Heart right ventricle (tissue), 16 donors: ENCODE data around the gene BRD9. TPM values are rescaled to one million over a fixed set of nuclear protein-coding genes. Genes with fewer than 3 reads are reported as not detected.
"Not testable (repeated sequence)": the region's sequence is repeated elsewhere in the genome, so short reads cannot be mapped to it uniquely, and the experiment has no call there.

Experiments
- ATAC-seq, 8 donors: fragments of 200-7000 bp; cut with Tn5 transposase; one replicate each; pipeline ENCODE4 v1.9.1; 2020; ENCODE audit warnings: mild to moderate bottlenecking in 8 of 8, moderate library complexity in 8 of 8, moderate number of reproducible peaks in 1 of 8
- DNase-seq, 2 donors: peaks; one replicate each; pipeline ENCODE4 v3.0.0-alpha.2; 2020
- H3K27ac ChIP-seq, 10 donors: fragments of 200-600 bp; sonication (generic) in 2 of 10; one replicate each; pipeline versions ENCODE4 v1.5.0 to v1.8.0; 2020 to 2022; ENCODE audit warnings: mild to moderate bottlenecking in 3 of 10
- H3K27me3 ChIP-seq, 7 donors: fragments of 200-600 bp; one replicate each; pipeline ENCODE4 v1.8.0; 2021 to 2022; ENCODE audit warnings: mild to moderate bottlenecking in 2 of 7
- H3K36me3 ChIP-seq, 9 donors: fragments of 200-600 bp; sonication (generic) in 1 of 9; one replicate each; pipeline versions ENCODE4 v1.5.0 to v1.8.0; 2020 to 2022; ENCODE audit warnings: mild to moderate bottlenecking in 2 of 9
- H3K4me1 ChIP-seq, 9 donors: fragments of 200-600 bp; sonication (generic) in 1 of 9; one replicate each; pipeline versions ENCODE4 v1.5.0 to v1.8.0; 2020 to 2022; ENCODE audit warnings: mild to moderate bottlenecking in 4 of 9
- H3K4me3 ChIP-seq, 10 donors: fragments of 200-600 bp; sonication (generic) in 2 of 10; one replicate each; pipeline versions ENCODE4 v1.5.0 to v1.8.0; 2020 to 2022; ENCODE audit warnings: mild to moderate bottlenecking in 7 of 10, moderate library complexity in 2 of 10
- H3K9me3 ChIP-seq, 11 donors: fragments of 200-600 bp in 10 of 11; sonication (generic) in 2 of 11; one replicate each; pipeline versions ENCODE4 v1.5.0 to v1.8.0; 2013 to 2022; ENCODE audit warnings: mild to moderate bottlenecking in 2 of 11, control low read depth in 1 of 11, moderate library complexity in 1 of 11
- WGBS, 2 donors: extraction: QIAGEN DNeasy Blood & Tissue Kit; methylation state at CpG; one replicate each; pipeline ENCODE4 v1.1.7; 2013; ENCODE audit warnings: inconsistent platforms in 1 of 2; 5-methylcytosine and 5-hydroxymethylcytosine counted together
- intact Hi-C, 10 donors: fragments of 100-400 bp; cut with DNase I; formaldehyde crosslinking; loops; one replicate each; pipeline versions ENCODE4 v1.11.1 to v1.14.2; 2022
- polyA plus RNA-seq, 2 donors: library from polyadenylated mRNA; stranded (reverse); fragments of 200-250 nt; gene quantifications; one replicate each; pipeline ENCODE4 v1.2.3, GENCODE V29; 2013
- total RNA-seq, 10 donors: library from RNA; stranded (reverse); fragmentation: NEBNext Ultra II Directional in 3 of 10; extraction: Animal tissue kit (Norgen Biotek cat#: 25700) in 3 of 10; gene quantifications; one replicate each; pipeline versions ENCODE4 v1.2.1 to v1.2.4, GENCODE V29; 2021 to 2023
- TF ChIP-seq, protein P1 (sequence below), 9 donors: fragments of 200-600 bp; sonication (generic) in 2 of 9; IDR thresholded peaks; one replicate each; pipeline versions ENCODE4 v1.5.0 to v1.8.0; 2021 to 2022; ENCODE audit warnings: antibody characterized with exemption in 9 of 9, mild to moderate bottlenecking in 5 of 9, moderate library complexity in 1 of 9
- donor health status: Arrhythmogenic right ventricular cardiomyopathy.
- donor health status: ischemic (EF 13 %, LVEDD 7.1; RV severe dilation, severe dysfunction).
- donor health status: healthy with polysubstance abuse.
- donor health status: DM: no; HTN: yes; CAD: no.
- donor health status: DM: no; HTN: no; CAD: no.
- donor health status: ischemic (EF 25% LVEDD 6.9; RV normal size, moderate dysfunction).
- donor health status: ischemic (EF 25% LVEDD 5.7; RV mildly dilated, moderate dysfunction).
- donor health status: healthy.
- donor health status: DM: yes; HTN: yes; CAD: no.
- donor health status: Ischemic cardiomyopathy.
- donor health status: ischemic (EF 35%, LVEDD 5.7; RV mildly dilated, moderate dysfunction).
- donor health status: nonischemic (EF 11% LVEDD 7.7; RV severe dilation, severe dysfunction).
- donor health status: DM: yes; HTN: yes; CAD: no.
- donor health status: PGD.
- donor health status: ischemic (EF 29% LVEDD 5.4; RV normal size, mild dysfunction).
- donor health status: nonischemic (EF 23%, LVEDD 6.1; RV moderate dilation, normal function).

Gene BRD9
- total and polyA plus RNA-seq, 12 donors = 16.7 to 42.6 (median 26.0) TPM

DNA sequence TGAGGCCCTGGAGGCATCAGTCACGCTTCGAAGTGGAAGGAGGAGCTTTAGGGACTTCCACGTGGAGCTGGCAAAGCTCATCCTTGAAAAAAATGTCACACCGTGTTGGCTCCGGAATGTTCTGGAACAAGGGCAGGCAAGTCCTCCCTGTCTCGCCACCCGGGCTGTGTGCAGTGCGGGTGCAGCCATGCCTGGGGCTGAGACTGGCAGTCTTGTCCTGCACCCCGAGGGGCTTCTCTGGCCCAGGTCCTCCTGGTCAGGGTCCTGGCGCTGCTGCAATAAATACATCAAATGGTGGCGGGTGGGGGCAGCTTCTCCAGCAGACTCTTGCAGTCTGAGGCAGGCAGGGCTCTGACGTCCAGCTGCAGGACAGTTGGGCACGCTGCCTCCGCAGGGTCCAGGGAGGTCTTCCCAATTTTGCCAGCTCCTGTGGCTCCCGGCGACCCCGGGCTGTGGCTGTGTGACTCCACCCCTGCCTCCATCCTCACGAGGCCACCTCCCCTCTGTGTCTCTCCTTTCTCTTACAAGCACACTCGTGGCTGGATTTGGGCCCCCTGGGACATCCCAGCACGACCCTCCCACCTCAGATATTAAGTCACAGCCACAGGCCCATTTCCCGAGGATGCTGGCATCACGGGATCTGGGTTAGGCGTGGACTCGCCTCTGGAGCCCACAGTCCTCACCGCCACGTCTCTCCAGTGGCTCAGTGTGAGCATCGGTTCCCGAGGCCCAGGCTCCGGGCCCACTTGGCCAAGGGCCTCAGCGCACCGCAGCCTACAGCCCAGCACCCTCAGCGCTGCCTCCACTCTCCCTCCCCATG, 50.0 kb downstream of the BRD9 start:
- H3K4me1 ChIP-seq, H3K9me3 ChIP-seq, H3K27me3 ChIP-seq, H3K36me3 ChIP-seq, H3K27ac ChIP-seq, DNase-seq, H3K4me3 ChIP-seq: not testable (repeated sequence)
- WGBS, 2 donors = 87 to 91% methylated on average over 27 of the region's 32 CpGs
- intact Hi-C loops = loop anchor here in 5 of 10 donors (5.0 to 10.0 kb wide), 2 partner anchors 85 to 88 kb away; no protein-coding TSS in a partner anchor
- peak in 1 of 8 donors; percentile 21 for ATAC-seq

DNA sequence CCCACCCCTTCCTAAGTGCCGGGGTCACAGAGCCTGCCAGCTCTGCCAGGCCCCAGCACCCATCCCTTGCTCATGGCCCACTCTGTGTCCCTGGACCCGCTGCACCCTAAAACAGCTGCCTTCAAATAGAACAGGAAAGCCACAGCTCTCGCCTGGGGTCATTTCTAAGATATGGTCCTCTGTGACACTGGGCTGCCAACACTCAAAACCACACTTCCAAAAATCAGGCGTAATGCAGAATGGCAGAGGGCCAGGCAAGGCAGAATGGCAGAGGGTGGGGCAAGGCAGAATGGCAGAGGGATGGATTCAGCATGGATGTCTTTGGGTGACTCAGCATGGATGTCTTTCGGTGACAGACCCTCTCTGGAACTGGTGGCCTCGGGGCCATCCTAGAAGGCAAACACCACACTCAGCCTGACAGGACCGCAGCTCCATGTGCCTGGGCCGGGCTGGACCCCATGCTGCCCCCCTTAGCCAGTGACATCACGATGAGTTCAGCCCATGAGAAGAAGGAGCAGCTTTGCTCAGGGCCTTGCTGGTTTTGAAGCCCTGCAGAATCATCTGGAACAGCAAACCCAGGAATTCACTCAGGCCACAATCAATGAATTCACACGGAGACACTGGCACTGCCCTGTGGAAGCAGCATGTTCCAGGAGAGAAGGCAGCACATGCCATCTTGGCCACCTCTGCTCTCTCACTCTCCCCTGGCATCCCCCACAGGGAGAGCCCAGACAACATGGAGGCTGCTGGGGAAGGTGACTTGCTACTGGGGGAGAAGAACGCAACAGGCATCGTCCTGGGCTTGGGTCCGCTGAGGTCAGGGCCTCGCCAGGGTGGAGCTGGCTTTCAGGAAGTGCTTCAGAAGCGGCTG, 50.8 kb downstream of the BRD9 start:
- not testable (repeated sequence) for ATAC-seq, H3K36me3 ChIP-seq, H3K4me1 ChIP-seq, H3K27ac ChIP-seq, H3K27me3 ChIP-seq, DNase-seq, H3K4me3 ChIP-seq, H3K9me3 ChIP-seq
- 91% methylated on average over 14 of the region's 15 CpGs for WGBS, 2 donors
- intact Hi-C loops = loop anchor here in 6 of 10 donors (2.0 to 10.0 kb wide), 3 partner anchors 84 to 95 kb away; no protein-coding TSS in a partner anchor

DNA sequence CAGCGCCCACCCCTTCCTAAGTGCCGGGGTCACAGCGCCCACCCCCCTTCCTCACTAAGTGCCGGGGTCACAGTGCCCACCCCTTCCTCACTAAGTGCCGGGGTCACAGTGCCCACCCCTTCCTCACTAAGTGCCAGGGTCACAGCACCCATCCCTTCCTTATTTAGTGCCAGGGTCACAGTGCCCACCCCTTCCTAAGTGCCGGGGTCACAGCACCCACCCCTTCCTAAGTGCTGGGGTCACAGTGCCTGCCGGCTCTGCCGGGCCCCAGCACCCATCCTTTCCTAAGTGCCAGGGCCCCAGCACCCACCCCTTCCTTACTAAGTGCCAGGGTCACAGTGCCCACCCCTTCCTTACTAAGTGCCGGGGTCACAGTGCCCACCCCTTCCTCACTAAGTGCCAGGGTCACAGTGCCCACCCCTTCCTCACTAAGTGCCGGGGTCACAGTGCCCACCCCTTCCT, 51.6 kb downstream of the BRD9 start:
- not testable (repeated sequence) for H3K4me3 ChIP-seq, H3K27ac ChIP-seq, DNase-seq, H3K9me3 ChIP-seq, H3K36me3 ChIP-seq, H3K4me1 ChIP-seq, ATAC-seq, H3K27me3 ChIP-seq
- intact Hi-C loops = loop anchor here in 6 of 10 donors (2.0 to 10.0 kb wide), 3 partner anchors 84 to 94 kb away; no protein-coding TSS in a partner anchor
- 86 to 95% methylated on average over 9 to 10 of the region's 10 CpGs for WGBS, 2 donors

DNA sequence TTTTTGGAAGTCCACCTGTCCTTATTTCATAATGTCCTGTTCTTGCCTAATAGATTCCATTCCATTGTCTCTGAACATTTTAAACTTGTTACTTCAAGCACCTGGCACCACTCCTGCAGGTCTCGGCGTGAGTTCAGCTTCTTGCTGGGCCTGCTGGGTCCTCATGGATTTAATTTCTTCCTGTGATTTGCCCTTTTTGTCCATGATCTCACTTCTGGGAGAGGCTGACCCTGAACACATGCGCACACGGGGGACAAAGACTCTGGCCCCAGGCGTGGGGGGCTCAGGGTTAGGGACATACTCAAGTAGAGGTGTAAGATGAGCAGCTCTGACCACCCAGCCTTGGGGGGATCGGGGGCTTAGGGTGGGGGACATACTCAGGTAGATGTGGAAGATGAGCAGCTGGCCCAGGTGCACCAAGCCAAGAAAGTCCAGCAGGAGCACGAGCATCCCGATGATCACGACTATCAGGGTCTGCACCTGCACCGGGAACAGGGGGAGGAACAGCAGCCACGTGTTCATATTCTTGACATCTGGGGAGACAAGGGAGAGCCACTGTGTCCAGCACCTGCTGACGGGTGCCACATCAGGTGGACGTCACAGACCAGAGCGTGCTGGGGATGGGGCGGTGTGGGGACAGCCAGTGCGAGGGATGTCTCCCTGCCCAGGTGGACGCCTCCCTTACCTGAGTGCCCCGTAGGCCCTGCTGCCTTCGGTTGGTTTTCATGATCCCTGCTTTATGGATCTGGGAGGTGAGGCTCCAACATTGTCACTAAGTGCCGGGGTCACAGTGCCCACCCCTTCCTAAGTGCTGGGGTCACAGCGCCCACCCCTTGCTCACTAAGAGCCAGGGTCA, 52.3 kb downstream of the BRD9 start:
- H3K4me1 ChIP-seq, H3K9me3 ChIP-seq, H3K36me3 ChIP-seq, H3K27me3 ChIP-seq, H3K27ac ChIP-seq, H3K4me3 ChIP-seq, ATAC-seq: not testable (repeated sequence)
- WGBS, 2 donors = 92 to 94% methylated on average over 21 of the region's 21 CpGs
- intact Hi-C loops = loop anchor here in 6 of 10 donors (2.0 to 10.0 kb wide), 3 partner anchors 83 to 94 kb away; no protein-coding TSS in a partner anchor
- DNase-seq = peak in 1 of 2 donors; percentile 3

DNA sequence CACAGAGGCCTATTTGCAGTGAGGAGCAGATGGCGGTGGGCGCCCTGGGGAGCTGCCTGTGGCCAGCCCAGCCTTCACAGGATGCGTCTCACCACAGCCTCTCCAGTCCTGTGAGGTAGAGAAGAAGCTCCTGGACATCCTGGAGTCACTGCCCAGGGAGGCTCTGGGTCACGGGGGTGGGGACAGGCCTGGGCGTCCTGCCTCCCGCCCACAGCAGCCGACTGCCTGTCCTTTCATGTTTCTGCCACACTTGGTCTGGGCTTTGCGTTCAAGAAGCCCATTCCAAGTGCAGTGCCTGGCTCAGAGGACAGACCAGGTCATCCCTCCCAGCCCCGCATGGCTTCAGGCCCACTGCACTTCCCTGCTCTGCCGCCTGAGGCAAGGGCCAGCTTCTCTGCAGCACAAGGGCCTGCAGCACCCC, 54.2 kb downstream of the BRD9 start:
- H3K27ac ChIP-seq, H3K27me3 ChIP-seq, H3K9me3 ChIP-seq, H3K36me3 ChIP-seq, H3K4me3 ChIP-seq, H3K4me1 ChIP-seq, intact Hi-C loops: not testable (repeated sequence)
- WGBS, 2 donors = 63 to 73% methylated on average over 10 of the region's 10 CpGs
- TF ChIP-seq, protein P1, sequence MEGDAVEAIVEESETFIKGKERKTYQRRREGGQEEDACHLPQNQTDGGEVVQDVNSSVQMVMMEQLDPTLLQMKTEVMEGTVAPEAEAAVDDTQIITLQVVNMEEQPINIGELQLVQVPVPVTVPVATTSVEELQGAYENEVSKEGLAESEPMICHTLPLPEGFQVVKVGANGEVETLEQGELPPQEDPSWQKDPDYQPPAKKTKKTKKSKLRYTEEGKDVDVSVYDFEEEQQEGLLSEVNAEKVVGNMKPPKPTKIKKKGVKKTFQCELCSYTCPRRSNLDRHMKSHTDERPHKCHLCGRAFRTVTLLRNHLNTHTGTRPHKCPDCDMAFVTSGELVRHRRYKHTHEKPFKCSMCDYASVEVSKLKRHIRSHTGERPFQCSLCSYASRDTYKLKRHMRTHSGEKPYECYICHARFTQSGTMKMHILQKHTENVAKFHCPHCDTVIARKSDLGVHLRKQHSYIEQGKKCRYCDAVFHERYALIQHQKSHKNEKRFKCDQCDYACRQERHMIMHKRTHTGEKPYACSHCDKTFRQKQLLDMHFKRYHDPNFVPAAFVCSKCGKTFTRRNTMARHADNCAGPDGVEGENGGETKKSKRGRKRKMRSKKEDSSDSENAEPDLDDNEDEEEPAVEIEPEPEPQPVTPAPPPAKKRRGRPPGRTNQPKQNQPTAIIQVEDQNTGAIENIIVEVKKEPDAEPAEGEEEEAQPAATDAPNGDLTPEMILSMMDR (IDR thresholded peaks at IDR 0.05) = peak in 3 of 9 donors; percentile 14 to 17 (median 15)
- peak; percentile 37 to 84 (median 68) for ATAC-seq
- peak in 1 of 2 donors; percentile 65 for DNase-seq

DNA sequence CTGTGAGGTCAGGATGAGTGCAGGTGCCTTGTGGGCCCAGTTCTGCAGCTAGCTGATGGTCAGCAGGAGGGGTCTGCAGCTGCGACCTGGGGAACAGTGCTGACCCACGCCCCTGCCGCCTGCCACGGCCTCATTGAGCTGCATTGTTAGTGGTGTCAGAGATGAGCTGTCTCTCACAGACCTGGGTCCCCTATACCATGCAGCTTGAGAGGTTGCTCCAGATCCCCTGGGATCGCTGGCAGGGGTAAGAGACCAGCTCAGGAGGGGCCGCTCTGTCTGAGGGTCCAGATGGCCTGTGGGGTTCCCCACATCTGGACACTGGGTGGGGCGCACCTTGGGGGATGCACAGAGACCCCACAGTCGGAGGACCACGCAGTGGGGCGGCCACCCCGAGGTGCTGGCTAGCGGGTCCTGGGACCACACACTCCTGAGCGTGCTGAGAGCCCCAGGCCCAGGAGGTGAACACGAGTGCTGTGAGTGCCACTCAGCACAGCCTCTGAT, 54.9 kb downstream of the BRD9 start:
- H3K27me3 ChIP-seq, H3K9me3 ChIP-seq, H3K36me3 ChIP-seq, H3K4me3 ChIP-seq, H3K27ac ChIP-seq, DNase-seq, H3K4me1 ChIP-seq, intact Hi-C loops: not testable (repeated sequence)
- peak in 2 of 8 donors; percentile 4 to 13 for ATAC-seq
- 90 to 93% methylated on average over 14 of the region's 14 CpGs for WGBS, 2 donors

DNA sequence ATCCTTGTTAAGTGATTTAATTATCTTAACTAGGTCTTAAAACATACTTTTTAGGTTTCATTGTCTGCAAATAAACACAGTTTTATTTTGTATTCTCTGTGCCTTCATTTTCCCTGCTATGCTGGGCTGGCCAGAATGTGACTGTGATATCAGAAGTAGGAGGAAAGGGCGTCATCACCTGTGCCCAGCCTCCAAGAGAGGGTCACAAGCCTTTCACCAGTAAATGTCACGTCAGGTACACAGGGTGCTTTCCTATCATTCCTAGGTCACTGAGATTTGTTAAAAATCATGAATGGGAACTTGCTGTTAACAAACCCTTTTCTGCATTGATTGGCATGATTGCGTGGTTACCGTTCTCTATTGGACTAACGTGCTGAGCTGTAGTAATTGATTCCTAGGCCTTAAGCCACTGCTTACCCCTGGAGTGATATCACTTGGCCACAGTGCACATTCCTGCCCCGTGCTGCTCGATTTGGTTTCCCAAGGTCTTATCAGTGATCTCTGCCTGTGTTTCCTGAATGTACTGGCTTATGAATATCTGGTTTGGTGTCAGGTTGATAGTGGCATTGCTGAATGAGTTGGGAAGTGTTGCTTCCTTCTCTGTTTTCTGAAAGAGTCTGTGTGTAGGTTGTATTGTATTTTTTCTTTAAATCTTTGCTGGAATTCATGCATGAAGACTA, 56.5 kb downstream of the BRD9 start:
- H3K36me3 ChIP-seq, DNase-seq, H3K4me1 ChIP-seq, H3K9me3 ChIP-seq, intact Hi-C loops, H3K4me3 ChIP-seq, H3K27ac ChIP-seq, H3K27me3 ChIP-seq: not testable (repeated sequence)
- peak in 4 of 8 donors; percentile 13 to 80 (median 44) for ATAC-seq
- 36 to 40% methylated on average over 7 of the region's 7 CpGs for WGBS, 2 donors

DNA sequence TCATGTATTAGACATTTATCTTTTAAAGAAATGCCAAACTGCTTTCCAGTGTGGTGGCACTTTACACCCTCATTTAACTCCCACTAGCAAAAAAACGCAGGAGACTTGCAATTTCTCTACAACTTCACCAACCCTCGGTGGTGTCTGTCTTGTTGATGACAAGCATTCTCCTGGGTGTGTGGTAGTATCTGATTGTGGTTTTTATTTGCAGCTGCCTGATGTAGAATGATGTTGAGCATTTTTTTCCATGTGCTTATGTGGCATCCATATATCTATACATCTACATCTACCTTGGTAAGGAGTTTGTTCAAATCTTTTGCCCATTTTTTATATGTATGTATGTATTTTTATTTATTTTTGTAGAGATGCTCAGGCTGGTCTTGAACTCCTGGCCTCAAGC, 58.6 kb downstream of the BRD9 start:
- H3K4me1 ChIP-seq, DNase-seq, H3K36me3 ChIP-seq, H3K27ac ChIP-seq, intact Hi-C loops, H3K9me3 ChIP-seq, ATAC-seq, H3K27me3 ChIP-seq, H3K4me3 ChIP-seq: not testable (repeated sequence)
- WGBS, 2 donors = 64 to 74% methylated on average over 2 of the region's 2 CpGs
